Effector memory CD4-positive, alpha-beta T cell (primary cell): ENCODE data around the gene NAA16.
"Not testable (repeated sequence)": the region's sequence is repeated elsewhere in the genome, so short reads cannot be mapped to it uniquely, and the experiment has no call there.

Experiments used
- DNase-seq, 3 donors: peaks; one replicate each; pipeline ENCODE4 v3.0.0-alpha.2; 2020
- H3K27ac ChIP-seq: 2 replicates; pipeline ENCODE4 v1.7.0; 2013; ENCODE audit warnings: mild to moderate bottlenecking, low read length, moderate library complexity; ENCODE audit not compliant: insufficient read depth, poor library complexity, severe bottlenecking
- H3K27me3 ChIP-seq: replicated peaks from 2 replicates; pipeline ENCODE4 v1.7.0; 2013; ENCODE audit warnings: mild to moderate bottlenecking, low read length; ENCODE audit not compliant: insufficient read depth, control insufficient read depth, poor library complexity, severe bottlenecking
- H3K36me3 ChIP-seq: 2 replicates; pipeline ENCODE4 v1.7.0; 2013; ENCODE audit warnings: mild to moderate bottlenecking, low read length, moderate library complexity; ENCODE audit not compliant: control insufficient read depth, insufficient read depth
- H3K4me1 ChIP-seq: 2 replicates; pipeline ENCODE4 v1.7.0; 2013; ENCODE audit warnings: low read length, mild to moderate bottlenecking; ENCODE audit not compliant: control insufficient read depth, insufficient read depth, poor library complexity, severe bottlenecking
- H3K4me3 ChIP-seq: 2 replicates; pipeline ENCODE4 v1.7.0; 2013; ENCODE audit warnings: low read length, low read depth, mild to moderate bottlenecking; ENCODE audit not compliant: insufficient read depth, poor library complexity, severe bottlenecking
- H3K9me3 ChIP-seq: 2 replicates; pipeline ENCODE4 v1.7.0; 2013; ENCODE audit warnings: mild to moderate bottlenecking, low read length, moderate library complexity; ENCODE audit not compliant: control insufficient read depth

Gene NAA16

GRCh38 chr13:41416276-41416675 is 105.2 kb downstream of the NAA16 start:
- no peaks in the 10 kb centered on the region for H3K9me3 ChIP-seq
- no peaks in the 10 kb centered on the region for H3K4me1 ChIP-seq
- H3K36me3 ChIP-seq: no peaks in the 10 kb centered on the region
- no peak overlapping the region for H3K4me3 ChIP-seq
- H3K27me3 ChIP-seq: no peaks in the 10 kb centered on the region
- no peak for DNase-seq
- H3K27ac ChIP-seq: no peak overlapping the region

GRCh38 chr13:41418027-41418426 is 107.0 kb downstream of the NAA16 start:
- H3K27ac ChIP-seq: no peak overlapping the region
- H3K4me1 ChIP-seq: no peaks in the 10 kb centered on the region
- H3K4me3 ChIP-seq: no peak overlapping the region
- no peaks in the 10 kb centered on the region for H3K36me3 ChIP-seq
- H3K27me3 ChIP-seq: no peaks in the 10 kb centered on the region
- no peak for DNase-seq
- no peaks in the 10 kb centered on the region for H3K9me3 ChIP-seq

DNA sequence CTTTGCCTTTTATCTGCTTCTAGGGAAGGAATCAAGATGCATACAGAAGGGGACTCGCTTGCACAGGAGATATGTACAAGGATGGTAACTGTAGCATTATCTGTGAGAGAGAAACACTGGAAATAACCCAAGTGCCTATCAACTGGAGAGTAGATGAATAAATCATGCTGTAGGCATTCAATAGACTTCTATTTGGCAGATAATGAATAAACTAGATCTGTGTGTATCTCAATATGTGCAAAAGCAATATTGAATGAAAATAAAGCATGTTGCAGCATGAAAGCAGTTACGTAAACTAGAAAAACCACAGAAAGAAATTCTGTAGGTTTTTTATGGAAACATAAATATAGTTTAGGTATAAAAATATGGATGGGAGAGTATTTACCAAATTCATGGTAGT is 107.7 kb downstream of the NAA16 start:
- H3K4me3 ChIP-seq: no peak overlapping the region
- no peak for DNase-seq

GRCh38 chr13:41419206-41419605 is 108.1 kb downstream of the NAA16 start:
- Histone ChIP-seq H3K27ac (no peak overlapping the region), H3K36me3 (no peaks in the 10 kb centered on the region), H3K9me3 (no peaks in the 10 kb centered on the region), H3K27me3 (no peaks in the 10 kb centered on the region), H3K4me1 (no peaks in the 10 kb centered on the region), H3K4me3 (no peak overlapping the region)
- no peak for DNase-seq

More for the DNA sequence above, 107.7 kb downstream of the NAA16 start:
- Histone ChIP-seq H3K9me3 (no peaks in the 10 kb centered on the region), H3K4me1 (no peaks in the 10 kb centered on the region), H3K36me3 (no peaks in the 10 kb centered on the region), H3K27ac (no peak overlapping the region), H3K27me3 (no peaks in the 10 kb centered on the region)

DNA sequence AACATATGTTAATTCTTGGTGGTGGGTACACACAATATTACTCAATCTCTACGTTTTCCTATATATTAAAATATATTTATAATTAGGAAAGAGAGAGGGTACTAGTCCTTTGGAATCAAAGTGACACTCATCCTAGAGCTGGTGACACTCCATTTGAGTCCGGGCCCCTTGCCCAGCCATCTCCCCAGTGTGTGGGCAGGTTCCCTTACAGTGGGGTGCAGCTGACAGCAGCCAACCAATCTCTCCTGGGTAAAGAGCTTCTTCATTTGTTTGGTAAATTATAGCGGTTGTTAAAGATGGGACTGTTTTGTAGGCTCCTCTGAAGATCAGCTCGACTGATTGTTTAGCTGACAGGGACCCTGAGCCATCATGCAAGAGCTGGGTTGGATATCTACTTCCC is 109.1 kb downstream of the NAA16 start:
- no peak overlapping the region for H3K4me3 ChIP-seq
- H3K27me3 ChIP-seq: no peaks in the 10 kb centered on the region
- no peak for DNase-seq
- H3K4me1 ChIP-seq: no peaks in the 10 kb centered on the region
- H3K27ac ChIP-seq: no peak overlapping the region
- no peaks in the 10 kb centered on the region for H3K36me3 ChIP-seq
- no peaks in the 10 kb centered on the region for H3K9me3 ChIP-seq

DNA sequence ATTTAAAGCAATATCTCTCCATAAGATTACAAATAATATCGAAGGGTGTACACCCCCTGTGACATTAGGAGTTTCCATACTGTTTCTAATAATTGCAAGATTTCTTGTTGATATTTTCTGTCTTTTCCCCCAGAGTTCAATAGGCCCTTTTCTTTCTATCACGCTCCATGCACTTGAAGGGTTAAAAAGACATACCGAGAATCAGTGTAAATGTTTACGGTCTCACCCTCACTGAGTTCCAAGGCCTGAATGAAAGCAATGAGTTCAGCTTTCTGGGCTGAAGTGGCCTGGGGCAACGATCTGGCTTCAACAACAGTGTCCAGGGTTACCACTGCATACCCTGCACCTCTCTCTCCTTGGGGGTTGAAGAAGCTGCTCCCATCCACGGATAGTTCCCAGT is 110.3 kb downstream of the NAA16 start:
- not testable (repeated sequence) for H3K27me3 ChIP-seq, H3K9me3 ChIP-seq

GRCh38 chr13:41421983-41422382 is 110.9 kb downstream of the NAA16 start:
- H3K4me3 ChIP-seq, DNase-seq, H3K4me1 ChIP-seq, H3K9me3 ChIP-seq, H3K36me3 ChIP-seq, H3K27ac ChIP-seq, H3K27me3 ChIP-seq: not testable (repeated sequence)

More for the DNA sequence above, 110.3 kb downstream of the NAA16 start:
- not testable (repeated sequence) for H3K4me1 ChIP-seq, H3K4me3 ChIP-seq, H3K27ac ChIP-seq, DNase-seq, H3K36me3 ChIP-seq

DNA sequence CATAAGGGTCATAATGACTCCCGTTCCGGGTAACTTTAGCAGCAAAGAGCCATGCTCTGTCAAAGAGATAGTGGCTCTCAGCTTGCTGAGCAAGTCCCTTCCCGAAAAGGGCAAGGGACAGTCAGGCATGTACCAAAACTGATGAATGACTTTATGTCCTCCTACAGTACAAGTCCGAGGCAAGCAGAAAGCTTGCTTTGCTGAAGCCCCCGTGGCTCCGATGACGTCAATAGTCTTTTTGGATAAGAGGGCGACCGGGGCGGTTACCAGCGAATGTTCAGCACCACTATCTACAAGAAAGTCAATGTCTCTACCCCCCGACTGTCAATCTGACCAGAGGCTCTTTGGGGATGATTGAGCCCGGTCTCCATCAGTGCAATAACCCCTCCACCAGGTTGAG is 112.2 kb downstream of the NAA16 start:
- not testable (repeated sequence) for H3K36me3 ChIP-seq, DNase-seq, H3K27ac ChIP-seq, H3K27me3 ChIP-seq, H3K4me1 ChIP-seq, H3K9me3 ChIP-seq, H3K4me3 ChIP-seq

DNA sequence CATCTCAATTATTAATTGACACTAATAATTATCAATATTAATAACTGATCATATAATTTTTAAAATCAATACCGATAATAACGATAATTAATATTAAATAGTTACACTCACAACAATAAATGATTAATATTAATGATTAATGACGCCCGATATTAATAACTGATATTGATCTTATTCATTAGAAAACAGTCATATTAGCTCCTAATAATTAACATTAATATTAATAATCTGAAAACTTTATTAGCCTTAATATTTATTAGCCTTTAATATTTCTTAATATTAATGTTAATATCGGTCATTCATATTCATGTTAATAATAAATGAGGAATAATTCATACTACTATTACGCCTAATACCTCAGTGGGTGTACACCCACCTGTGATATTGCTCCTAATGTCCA is 113.6 kb downstream of the NAA16 start:
- not testable (repeated sequence) for H3K36me3 ChIP-seq, H3K27me3 ChIP-seq, DNase-seq, H3K4me3 ChIP-seq, H3K9me3 ChIP-seq, H3K27ac ChIP-seq, H3K4me1 ChIP-seq

GRCh38 chr13:41426047-41426446 is 115.0 kb downstream of the NAA16 start:
- Histone ChIP-seq H3K27me3 (no peaks in the 10 kb centered on the region), H3K4me3 (no peak overlapping the region)

More at GRCh38 chr13:41426047-41426446, 115.0 kb downstream of the NAA16 start:
- no peak for DNase-seq
- Histone ChIP-seq H3K9me3 (no peaks in the 10 kb centered on the region), H3K36me3 (no peaks in the 10 kb centered on the region), H3K27ac (no peak overlapping the region), H3K4me1 (no peaks in the 10 kb centered on the region)
